ENCODE measurements around the gene DSCAM. TPM values are rescaled to one million over a fixed set of nuclear protein-coding genes. Genes with fewer than 3 reads are reported as not detected.

Gene DSCAM
- polyA plus RNA-seq, 3 donors, result not detected

- Mint-ChIP-seq H3K36me3 (no peaks in the 10 kb centered on the region), H3K4me3 (no peak overlapping the region), H3K9me3 (peaks cover 0 to 8% (median 4%) of the 10 kb centered on the region in 7 donors), H3K27me3 (ENCODE audit: low read depth in 3 of 3) (peaks cover 0 to 4% (median 2%) of the 10 kb centered on the region in 3 donors), H3K4me1 (peaks cover 7% of the 10 kb centered on the region), H3K27ac (no peak overlapping the region)
- no peaks in the 10 kb centered on the region for H4K20me1 ChIP-seq (ENCODE audit: insufficient read depth, low read length)
- no peak for TF ChIP-seq CTCF (IDR thresholded peaks at IDR 0.05)
- no peak overlapping the region for H3K27ac ChIP-seq (ENCODE audit: low read depth in 1 of 2, low read length in 2 of 2)
- H3K4me3 ChIP-seq (replicated peaks in 1 of 3; ENCODE audit: low read depth in 2 of 3, low read length in 3 of 3), result no peak overlapping the region
- H3K36me3 ChIP-seq (replicated peaks in 1 of 2; ENCODE audit: control insufficient read depth in 1 of 2, insufficient read depth in 2 of 2, low read length in 2 of 2), result no peaks in the 10 kb centered on the region
- peaks cover 0 to 5% of the 10 kb centered on the region in 2 donors for H3K4me1 ChIP-seq (ENCODE audit: control insufficient read depth in 1 of 2, insufficient read depth in 2 of 2, low read length in 2 of 2)
- no peaks in the 10 kb centered on the region for H3K79me2 ChIP-seq (ENCODE audit: insufficient read depth, low read length)
- H3K9ac ChIP-seq (ENCODE audit: insufficient read depth, low read length, poor library complexity, severe bottlenecking), result no peak overlapping the region
- no peak for DNase-seq
- no peaks in the 10 kb centered on the region for H3K27me3 ChIP-seq (ENCODE audit: control insufficient read depth in 2 of 2, insufficient read depth in 2 of 2, low read length in 2 of 2)
- no peaks in the 10 kb centered on the region for H3K9me3 ChIP-seq (replicated peaks in 1 of 2; ENCODE audit: control insufficient read depth in 1 of 2, insufficient read depth in 1 of 2, low read length in 2 of 2)
- WGBS (ENCODE audit: insufficient coverage), result 94% methylated on average over 13 of the region's 15 CpGs
- H2AFZ ChIP-seq (ENCODE audit: insufficient read depth, low read depth, low read length, poor library complexity, severe bottlenecking), result no peak overlapping the region
- no peak overlapping the region for H3K4me2 ChIP-seq (replicated peaks; ENCODE audit: extremely low read depth, low read length, poor library complexity, severe bottlenecking)
- intact Hi-C loops (cut with micrococcal nuclease), result no loop called here
Observed at GRCh38 chr21:40474513-40474912, 372.4 kb downstream of the DSCAM start.

DNA sequence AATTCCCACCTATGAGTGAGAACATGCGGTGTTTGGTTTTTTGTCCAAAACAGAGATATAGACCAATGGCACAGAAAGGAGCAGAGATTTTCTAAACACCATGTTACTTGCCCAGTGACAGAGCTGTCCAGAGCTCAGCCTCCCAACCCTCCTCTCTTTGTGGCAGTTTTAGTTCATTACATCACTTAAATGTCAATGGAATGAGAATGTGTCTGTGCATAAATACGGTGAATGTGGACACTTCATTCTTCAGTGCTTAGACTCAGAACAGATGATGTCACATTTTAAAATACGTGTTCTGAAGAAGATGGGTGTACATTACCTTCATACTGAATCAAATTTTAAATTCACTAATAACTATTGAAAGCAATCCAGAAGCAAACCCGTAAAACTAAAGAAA lies 374.9 kb downstream of the DSCAM start:
- Mint-ChIP-seq H3K4me3 (no peak overlapping the region), H3K4me1 (peaks cover 7% of the 10 kb centered on the region), H3K27me3 (ENCODE audit: low read depth in 3 of 3) (peaks cover 0 to 4% (median 2%) of the 10 kb centered on the region in 3 donors), H3K9me3 (peaks cover 0 to 6% (median 3%) of the 10 kb centered on the region in 7 donors), H3K36me3 (no peaks in the 10 kb centered on the region), H3K27ac (no peak overlapping the region)
- Histone ChIP-seq H3K9me3 (replicated peaks in 1 of 2; ENCODE audit: control insufficient read depth in 1 of 2, insufficient read depth in 1 of 2, low read length in 2 of 2) (no peaks in the 10 kb centered on the region), H3K79me2 (ENCODE audit: insufficient read depth, low read length) (no peaks in the 10 kb centered on the region), H4K20me1 (ENCODE audit: insufficient read depth, low read length) (no peaks in the 10 kb centered on the region), H3K4me1 (ENCODE audit: control insufficient read depth in 1 of 2, insufficient read depth in 2 of 2, low read length in 2 of 2) (peaks cover 0 to 5% of the 10 kb centered on the region in 2 donors), H2AFZ (ENCODE audit: insufficient read depth, low read depth, low read length, poor library complexity, severe bottlenecking) (no peak overlapping the region), H3K27me3 (ENCODE audit: control insufficient read depth in 2 of 2, insufficient read depth in 2 of 2, low read length in 2 of 2) (no peaks in the 10 kb centered on the region), H3K36me3 (replicated peaks in 1 of 2; ENCODE audit: control insufficient read depth in 1 of 2, insufficient read depth in 2 of 2, low read length in 2 of 2) (no peaks in the 10 kb centered on the region), H3K4me3 (replicated peaks in 1 of 3; ENCODE audit: low read depth in 2 of 3, low read length in 3 of 3) (no peak overlapping the region), H3K27ac (ENCODE audit: low read depth in 1 of 2, low read length in 2 of 2) (no peak overlapping the region), H3K9ac (ENCODE audit: insufficient read depth, low read length, poor library complexity, severe bottlenecking) (no peak overlapping the region), H3K4me2 (replicated peaks; ENCODE audit: extremely low read depth, low read length, poor library complexity, severe bottlenecking) (no peak overlapping the region)
- TF ChIP-seq CTCF (IDR thresholded peaks at IDR 0.05), result no peak
- no peak for DNase-seq
- intact Hi-C loops (cut with micrococcal nuclease), result no loop called here
- WGBS (ENCODE audit: insufficient coverage), result no CpG with 5 or more reads among the region's 4 CpGs
